ENCODE measurements around the gene NALF2. TPM values are rescaled to one million over a fixed set of nuclear protein-coding genes. Genes with fewer than 3 reads are reported as not detected.

NALF2 gene
- polyA plus RNA-seq, 3 donors: not detected

DNA sequence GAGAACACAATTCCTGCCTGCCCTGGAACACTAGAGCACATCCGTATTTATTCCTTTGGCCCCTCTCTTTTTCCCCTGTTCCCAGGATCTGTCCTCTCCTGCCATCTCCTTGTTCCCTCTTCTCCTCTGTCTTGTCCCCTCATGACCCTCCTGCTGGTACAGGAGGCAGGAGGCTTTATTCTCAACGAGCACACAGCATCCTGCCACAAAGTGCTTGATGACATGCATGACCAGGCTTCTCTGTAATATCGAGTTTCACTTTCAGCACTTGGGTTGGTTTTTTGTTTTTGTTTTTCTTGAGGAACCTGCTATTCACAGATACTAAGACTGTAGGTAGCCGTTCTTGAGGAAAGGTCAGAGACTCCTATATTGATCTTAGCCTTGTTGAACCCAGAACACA is 35.3 kb downstream of the NALF2 start:
- peaks cover 0 to 5% (median 0%) of the 10 kb centered on the region in 7 donors for H3K9me3 Mint-ChIP-seq

DNA sequence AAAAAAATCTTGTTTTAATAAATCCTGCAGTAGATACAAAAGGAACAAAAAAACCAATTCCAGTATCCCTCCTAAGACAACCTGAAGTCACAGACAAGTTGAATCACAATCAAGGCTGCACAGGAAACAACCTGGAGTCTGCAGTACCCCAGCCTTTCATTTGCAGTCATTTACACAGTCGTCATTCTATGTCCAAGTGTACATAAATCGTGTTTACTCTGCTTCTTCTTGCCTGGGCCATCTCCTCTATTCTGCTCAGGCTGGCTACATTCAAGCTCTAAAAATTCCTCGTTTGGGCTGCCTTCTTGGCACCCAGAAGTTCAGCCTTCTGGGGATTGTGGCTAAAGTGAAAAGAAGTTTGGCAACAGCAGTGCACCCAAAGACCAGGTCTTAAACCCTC is 37.8 kb downstream of the NALF2 start:
- Mint-ChIP-seq H3K36me3 (no peaks in the 10 kb centered on the region), H3K4me1 (peaks cover 16% of the 10 kb centered on the region), H3K27me3 (ENCODE audit: low read depth in 3 of 3) (peaks cover 11 to 23% (median 12%) of the 10 kb centered on the region in 3 donors), H3K27ac (no peak overlapping the region), H3K4me3 (no peak overlapping the region), H3K9me3 (peaks cover 0 to 15% (median 5%) of the 10 kb centered on the region in 7 donors)
- no CpG with 5 or more reads among the region's 3 CpGs for WGBS (ENCODE audit: insufficient coverage)
- H3K27me3 ChIP-seq (ENCODE audit: control insufficient read depth in 2 of 2, insufficient read depth in 2 of 2, low read length in 2 of 2): no peaks in the 10 kb centered on the region
- no peak overlapping the region for H3K9ac ChIP-seq (ENCODE audit: insufficient read depth, low read length, poor library complexity, severe bottlenecking)
- peaks cover 6 to 7% of the 10 kb centered on the region in 2 donors for H3K9me3 ChIP-seq (replicated peaks in 1 of 2; ENCODE audit: control insufficient read depth in 1 of 2, insufficient read depth in 1 of 2, low read length in 2 of 2)
- no peaks in the 10 kb centered on the region for H3K36me3 ChIP-seq (replicated peaks in 1 of 2; ENCODE audit: control insufficient read depth in 1 of 2, insufficient read depth in 2 of 2, low read length in 2 of 2)
- H3K4me3 ChIP-seq (replicated peaks in 1 of 3; ENCODE audit: low read depth in 2 of 3, low read length in 3 of 3): no peak overlapping the region
- no peak for DNase-seq
- H3K4me1 ChIP-seq (ENCODE audit: control insufficient read depth in 1 of 2, insufficient read depth in 2 of 2, low read length in 2 of 2): peaks cover 0 to 3% of the 10 kb centered on the region in 2 donors
- TF ChIP-seq, protein P1, sequence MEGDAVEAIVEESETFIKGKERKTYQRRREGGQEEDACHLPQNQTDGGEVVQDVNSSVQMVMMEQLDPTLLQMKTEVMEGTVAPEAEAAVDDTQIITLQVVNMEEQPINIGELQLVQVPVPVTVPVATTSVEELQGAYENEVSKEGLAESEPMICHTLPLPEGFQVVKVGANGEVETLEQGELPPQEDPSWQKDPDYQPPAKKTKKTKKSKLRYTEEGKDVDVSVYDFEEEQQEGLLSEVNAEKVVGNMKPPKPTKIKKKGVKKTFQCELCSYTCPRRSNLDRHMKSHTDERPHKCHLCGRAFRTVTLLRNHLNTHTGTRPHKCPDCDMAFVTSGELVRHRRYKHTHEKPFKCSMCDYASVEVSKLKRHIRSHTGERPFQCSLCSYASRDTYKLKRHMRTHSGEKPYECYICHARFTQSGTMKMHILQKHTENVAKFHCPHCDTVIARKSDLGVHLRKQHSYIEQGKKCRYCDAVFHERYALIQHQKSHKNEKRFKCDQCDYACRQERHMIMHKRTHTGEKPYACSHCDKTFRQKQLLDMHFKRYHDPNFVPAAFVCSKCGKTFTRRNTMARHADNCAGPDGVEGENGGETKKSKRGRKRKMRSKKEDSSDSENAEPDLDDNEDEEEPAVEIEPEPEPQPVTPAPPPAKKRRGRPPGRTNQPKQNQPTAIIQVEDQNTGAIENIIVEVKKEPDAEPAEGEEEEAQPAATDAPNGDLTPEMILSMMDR (IDR thresholded peaks at IDR 0.05): no peak
- H3K27ac ChIP-seq (ENCODE audit: low read depth in 1 of 2, low read length in 2 of 2): no peak overlapping the region
- no peak overlapping the region for H3K4me2 ChIP-seq (replicated peaks; ENCODE audit: extremely low read depth, low read length, poor library complexity, severe bottlenecking)
- no peaks in the 10 kb centered on the region for H4K20me1 ChIP-seq (ENCODE audit: insufficient read depth, low read length)
- intact Hi-C loops (cut with micrococcal nuclease): no loop called here
- H3K79me2 ChIP-seq (ENCODE audit: insufficient read depth, low read length): no peaks in the 10 kb centered on the region
- H2AFZ ChIP-seq (ENCODE audit: insufficient read depth, low read depth, low read length, poor library complexity, severe bottlenecking): no peak overlapping the region

More for the DNA sequence above, 35.3 kb downstream of the NALF2 start:
- Mint-ChIP-seq H3K4me3 (peak overlapping the region in 1 of 2 donors; percentile 1), H3K27ac (peak overlapping the region in 1 of 7 donors; percentile 47), H3K36me3 (no peaks in the 10 kb centered on the region), H3K27me3 (ENCODE audit: low read depth in 3 of 3) (peaks cover 11 to 19% (median 11%) of the 10 kb centered on the region in 3 donors), H3K4me1 (peaks cover 16% of the 10 kb centered on the region)
- Histone ChIP-seq H3K4me2 (replicated peaks; ENCODE audit: extremely low read depth, low read length, poor library complexity, severe bottlenecking) (no peak overlapping the region), H3K27me3 (ENCODE audit: control insufficient read depth in 2 of 2, insufficient read depth in 2 of 2, low read length in 2 of 2) (no peaks in the 10 kb centered on the region), H3K9ac (ENCODE audit: insufficient read depth, low read length, poor library complexity, severe bottlenecking) (no peak overlapping the region), H3K36me3 (replicated peaks in 1 of 2; ENCODE audit: control insufficient read depth in 1 of 2, insufficient read depth in 2 of 2, low read length in 2 of 2) (no peaks in the 10 kb centered on the region), H3K27ac (ENCODE audit: low read depth in 1 of 2, low read length in 2 of 2) (no peak overlapping the region), H4K20me1 (ENCODE audit: insufficient read depth, low read length) (no peaks in the 10 kb centered on the region), H2AFZ (ENCODE audit: insufficient read depth, low read depth, low read length, poor library complexity, severe bottlenecking) (no peak overlapping the region), H3K9me3 (replicated peaks in 1 of 2; ENCODE audit: control insufficient read depth in 1 of 2, insufficient read depth in 1 of 2, low read length in 2 of 2) (no peaks in the 10 kb centered on the region), H3K79me2 (ENCODE audit: insufficient read depth, low read length) (no peaks in the 10 kb centered on the region), H3K4me1 (ENCODE audit: control insufficient read depth in 1 of 2, insufficient read depth in 2 of 2, low read length in 2 of 2) (peaks cover 0 to 3% of the 10 kb centered on the region in 2 donors), H3K4me3 (replicated peaks in 1 of 3; ENCODE audit: low read depth in 2 of 3, low read length in 3 of 3) (no peak overlapping the region)
- TF ChIP-seq, protein P1 (IDR thresholded peaks at IDR 0.05): no peak
- no peak for DNase-seq
- intact Hi-C loops (cut with micrococcal nuclease): loop anchor here in 1 of 2 donors (10.0 kb wide), 1 partner anchor 555 kb away; no protein-coding TSS in a partner anchor
- no CpG with 5 or more reads among the region's 4 CpGs for WGBS (ENCODE audit: insufficient coverage)
